HG03064 (cell line): Measurements from ENCODE around the gene PKDCC.
"Not testable (repeated sequence)": the region's sequence is repeated elsewhere in the genome, so short reads cannot be mapped to it uniquely, and the experiment has no call there.

Source experiments
- ATAC-seq: cut with Tn5 transposase; IDR thresholded peaks from one replicate; pipeline ENCODE4 v1.9.1; 2021; ENCODE audit warnings: low read depth; ENCODE audit not compliant: unreplicated experiment

PKDCC gene

DNA sequence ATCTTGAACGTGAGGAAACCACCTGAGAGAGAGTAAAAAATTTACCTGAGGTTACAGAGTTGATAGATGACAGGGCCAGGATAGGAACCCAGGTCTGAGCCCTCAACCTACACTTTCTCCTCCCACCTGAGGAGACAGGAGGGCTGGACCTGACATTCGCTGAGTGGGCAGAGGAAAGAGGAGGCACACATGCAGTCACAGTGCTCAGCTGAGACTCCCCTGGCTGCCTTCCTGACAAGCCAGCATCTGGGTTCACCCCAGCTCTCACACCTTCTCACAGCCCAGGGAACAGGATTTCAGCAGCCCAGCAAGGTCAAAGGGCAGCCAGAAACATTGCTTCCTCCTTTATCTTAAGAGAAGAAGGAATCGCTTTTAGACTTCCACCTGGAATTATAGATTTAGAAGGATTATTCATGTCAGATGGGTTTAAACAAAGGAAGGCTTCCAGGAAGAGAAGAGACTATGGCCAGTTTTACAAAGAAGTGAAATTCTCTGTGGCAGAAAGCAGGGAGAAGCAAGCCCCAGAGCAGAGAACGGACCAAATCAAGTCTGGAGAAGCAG, 18.1 kb upstream of the PKDCC start:
- ATAC-seq, result no peak

GRCh38 chr2:42030200-42030759, 17.5 kb upstream of the PKDCC start:
- no peak for ATAC-seq

DNA sequence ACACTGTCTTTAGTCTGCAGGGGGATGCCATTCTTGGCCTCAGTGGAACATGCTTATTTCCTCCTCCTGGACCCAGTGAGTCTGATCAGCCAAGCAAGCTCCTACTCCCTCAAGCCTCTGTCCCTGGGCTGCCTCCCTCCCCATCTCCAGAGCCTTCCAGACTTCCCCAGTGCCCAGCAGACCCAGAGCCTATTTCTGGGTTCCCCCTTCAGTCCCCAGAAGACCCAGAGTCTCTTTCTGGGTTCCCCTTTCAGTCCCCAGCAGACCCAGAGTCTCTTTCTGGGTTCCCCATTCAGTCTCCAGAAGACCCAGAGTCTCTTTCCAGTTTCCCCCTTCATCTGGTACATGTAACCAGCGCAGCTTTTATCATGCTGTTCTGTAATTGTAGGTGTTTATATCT, 17.0 kb upstream of the PKDCC start:
- ATAC-seq, result no peak

- no peak for ATAC-seq
Observed at GRCh38 chr2:42031281-42032223, 16.3 kb upstream of the PKDCC start.

GRCh38 chr2:42032224-42032620, 15.6 kb upstream of the PKDCC start:
- ATAC-seq, result no peak

DNA sequence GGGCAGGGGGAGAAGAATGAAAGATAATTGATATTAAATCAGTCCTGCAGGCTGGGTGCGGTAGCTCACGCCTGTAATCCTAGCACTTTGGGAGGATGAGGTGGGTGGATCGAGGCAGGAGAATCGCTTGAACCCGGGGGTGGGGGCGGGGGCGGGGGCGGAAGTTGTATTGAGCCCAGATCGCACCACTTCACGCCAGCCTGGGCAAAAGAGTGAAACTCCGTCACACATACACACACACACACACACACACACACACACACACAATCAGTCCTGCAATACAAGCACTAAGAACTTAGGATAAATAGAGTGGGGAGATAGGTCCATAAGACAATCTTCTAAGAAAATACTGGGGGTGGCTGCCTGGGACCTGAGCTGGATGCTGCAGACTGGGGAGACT, 15.1 kb upstream of the PKDCC start:
- ATAC-seq, result no peak

DNA sequence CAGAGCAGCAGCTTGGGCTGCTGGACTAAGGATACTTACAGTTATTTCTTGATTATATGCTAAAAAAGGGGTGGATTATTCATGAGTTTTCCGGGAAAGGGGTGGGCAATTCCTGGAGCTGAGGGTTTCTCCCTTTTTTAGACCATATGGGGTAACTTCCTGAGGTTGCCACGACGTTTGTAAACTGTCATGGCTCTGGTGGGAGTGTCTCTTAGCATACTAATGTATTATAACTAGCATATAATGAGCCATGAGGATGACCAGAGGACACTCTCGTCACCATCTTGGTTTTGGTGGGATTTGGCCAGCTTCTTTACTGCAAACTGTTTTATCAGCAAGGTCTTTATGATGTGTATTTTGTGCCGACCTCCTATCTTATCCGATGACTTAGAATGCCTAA, 13.7 kb upstream of the PKDCC start:
- not testable (repeated sequence) for ATAC-seq

DNA sequence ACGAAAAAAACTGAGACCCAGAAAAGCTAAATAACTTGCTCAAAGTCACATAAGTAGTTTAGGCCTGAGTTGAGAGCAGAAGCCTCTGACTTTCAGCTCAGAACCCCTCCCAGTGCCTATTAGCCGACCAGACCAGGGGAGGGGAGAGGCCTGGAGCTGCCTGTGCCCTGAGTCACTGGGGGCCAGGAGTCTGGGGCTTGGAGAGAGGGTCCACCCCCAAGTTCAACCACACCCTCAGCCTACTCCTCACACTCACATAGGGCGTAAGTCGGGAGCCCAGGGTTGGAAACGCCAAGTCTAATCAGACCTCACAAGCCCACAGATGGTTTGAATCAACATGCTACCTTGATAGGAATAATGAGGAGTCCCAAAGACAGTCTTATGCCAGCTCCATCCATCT, 12.6 kb upstream of the PKDCC start:
- ATAC-seq, result no peak

- ATAC-seq, result no peak
Observed at GRCh38 chr2:42036413-42036812, 11.4 kb upstream of the PKDCC start.

DNA sequence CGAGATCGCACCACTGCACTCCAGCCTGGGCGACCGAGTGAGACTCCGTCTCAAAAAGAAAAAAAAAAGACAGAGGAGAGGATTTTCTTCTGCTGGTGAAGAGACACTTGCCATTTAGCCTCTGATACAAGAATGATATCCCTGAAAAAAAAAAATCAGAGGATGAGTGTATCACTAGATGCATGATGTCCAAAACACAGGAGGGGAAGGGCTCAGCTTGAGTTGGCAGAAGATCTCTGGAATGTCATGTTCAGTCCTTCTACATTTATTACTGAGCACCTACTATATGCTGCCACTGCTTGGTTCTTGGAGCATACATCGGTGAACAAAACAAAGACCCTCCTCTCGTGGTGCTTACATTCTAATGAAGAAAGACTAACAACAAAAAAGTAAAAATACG, 10.9 kb upstream of the PKDCC start:
- ATAC-seq, result no peak

- no peak for ATAC-seq
Observed at GRCh38 chr2:42040643-42041278, 7.1 kb upstream of the PKDCC start.

DNA sequence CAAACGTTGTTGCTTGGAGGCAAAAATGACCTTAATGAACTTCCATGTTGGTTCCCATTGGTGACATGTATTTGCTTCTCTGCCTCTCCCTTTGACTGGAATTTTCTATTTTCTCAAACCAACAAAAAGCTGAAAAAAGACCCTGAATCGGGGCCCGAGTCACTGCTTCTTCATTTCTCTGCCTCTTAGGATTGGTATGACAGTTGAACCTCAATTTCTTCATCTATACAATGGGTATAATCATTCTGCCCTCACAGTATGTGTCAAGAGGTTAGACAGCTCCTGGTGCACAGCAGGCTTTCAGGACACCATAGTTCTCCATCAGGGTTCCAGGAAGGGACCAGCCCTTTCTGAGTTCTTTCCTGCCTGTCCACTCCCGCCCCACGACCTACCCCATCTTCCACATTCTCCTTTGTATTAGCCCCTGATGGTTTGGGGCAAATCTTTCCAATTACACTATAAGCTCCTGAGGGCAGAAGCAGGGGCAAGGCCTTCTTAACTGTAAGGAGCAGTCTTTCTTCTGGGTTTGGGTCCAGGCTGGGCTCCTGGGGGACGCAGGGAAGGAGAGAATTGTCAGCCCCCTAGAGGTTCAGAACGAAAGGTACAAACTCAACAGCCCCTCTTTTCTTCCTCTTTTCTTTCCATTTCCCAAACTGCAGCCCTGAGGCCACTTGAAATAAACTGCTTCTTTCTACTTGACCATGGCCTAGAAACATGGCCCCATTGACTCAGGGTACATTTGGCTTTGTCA, 6.3 kb upstream of the PKDCC start:
- ATAC-seq, result no peak

GRCh38 chr2:42042631-42043355, 5.0 kb upstream of the PKDCC start:
- ATAC-seq, result no peak

GRCh38 chr2:42043789-42044394, 3.9 kb upstream of the PKDCC start:
- no peak for ATAC-seq

- ATAC-seq, result no peak
Observed at GRCh38 chr2:42044939-42045338, 2.9 kb upstream of the PKDCC start.

DNA sequence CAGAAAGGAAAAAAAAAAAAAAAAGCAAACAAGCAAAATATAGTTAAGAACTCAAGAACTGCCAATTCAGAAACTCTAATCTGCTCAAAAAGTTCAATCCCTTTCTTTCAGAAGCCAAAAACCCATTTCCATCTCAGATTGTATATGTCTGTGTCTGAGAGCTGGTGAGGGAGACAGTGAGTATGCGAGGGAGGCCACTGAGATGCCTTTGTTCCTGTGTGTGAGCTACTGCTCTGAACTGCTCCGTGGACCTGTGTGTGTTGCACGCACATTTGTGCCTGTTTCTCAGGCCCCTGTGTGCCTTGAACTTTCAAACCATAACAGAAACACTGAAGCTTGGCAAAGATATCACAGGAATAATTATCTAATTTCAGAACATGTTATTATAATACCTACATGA, 2.5 kb upstream of the PKDCC start:
- no peak for ATAC-seq

- no peak for ATAC-seq
Observed at GRCh38 chr2:42045848-42046748, 1.7 kb upstream of the PKDCC start.

DNA sequence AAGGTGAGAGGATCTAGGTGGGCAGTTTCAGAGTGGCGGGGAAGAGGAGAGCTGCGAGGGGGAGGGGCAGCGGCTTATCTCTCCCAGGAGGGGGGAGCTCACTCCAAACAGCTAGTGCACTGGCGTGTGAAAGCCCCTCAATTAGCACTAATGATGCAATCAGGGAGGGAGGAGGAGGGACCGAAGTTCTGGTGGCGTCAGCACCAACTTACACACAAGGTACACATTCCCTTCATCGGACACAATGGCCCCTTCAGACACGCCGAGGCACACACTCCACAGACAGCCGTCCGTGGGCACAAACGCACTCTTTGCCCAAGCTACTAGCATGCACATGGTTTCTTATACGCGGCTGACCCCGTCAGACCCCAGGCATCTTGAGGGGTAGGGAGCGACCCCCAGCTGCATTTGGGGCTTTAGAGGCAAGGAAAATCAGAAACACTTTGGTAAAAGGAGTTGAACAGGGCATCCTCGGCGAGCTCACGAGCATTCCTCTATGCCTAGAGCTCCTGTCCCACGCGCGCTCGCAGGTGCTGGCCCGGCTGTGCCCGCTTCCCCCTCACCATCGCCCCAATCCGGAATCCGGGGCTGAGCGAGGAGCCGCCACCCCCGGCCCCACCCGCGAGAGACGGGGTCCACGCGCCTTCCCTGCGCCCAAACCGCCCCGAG, 868 bp upstream of the PKDCC start:
- ATAC-seq, result no peak
